Thoracic aorta (tissue), 2 donors: ENCODE results near the gene MRPS22. TPM values are rescaled to one million over a fixed set of nuclear protein-coding genes. Genes with fewer than 3 reads are reported as not detected.

Experiments
- ATAC-seq: fragments of 150-250 bp; one replicate; pipeline ENCODE4 v1.8.0; 2017; ENCODE audit warnings: low read depth; ENCODE audit not compliant: insufficient number of reproducible peaks, low FRiP score
- DNase-seq: peaks from one replicate; pipeline ENCODE4 v3.0.0-alpha.2; 2020; ENCODE audit warnings: low spot score
- H3K27ac ChIP-seq, 2 donors: fragments of 200-600 bp; sonication (generic); 1 replicate in 1 of 2; 2 replicates in 1 of 2; pipeline ENCODE4 v1.5.1; 2016; ENCODE audit warnings: mild to moderate bottlenecking in 2 of 2, moderate library complexity in 2 of 2
- H3K27me3 ChIP-seq: fragments of 200-600 bp; sonication (generic); replicated peaks from 2 replicates; pipeline ENCODE4 v1.6.0; 2016; ENCODE audit warnings: mild to moderate bottlenecking; ENCODE audit not compliant: insufficient read depth
- H3K36me3 ChIP-seq: fragments of 200-600 bp; sonication (generic); one replicate; pipeline ENCODE4 v1.5.1; 2016
- H3K4me1 ChIP-seq, 2 donors: fragments of 200-600 bp; sonication (generic); 1 replicate in 1 of 2; 2 replicates in 1 of 2; pipeline versions ENCODE4 v1.5.1 to v1.6.0; 2016; ENCODE audit warnings: low read depth in 2 of 2, mild to moderate bottlenecking in 1 of 2; ENCODE audit not compliant: control insufficient read depth in 1 of 2
- H3K4me3 ChIP-seq: fragments of 200-600 bp; sonication (generic); 2 replicates; pipeline ENCODE4 v1.5.1; 2016; ENCODE audit warnings: mild to moderate bottlenecking
- H3K9me3 ChIP-seq: fragments of 200-600 bp; sonication (generic); 2 replicates; pipeline ENCODE4 v1.5.1; 2016
- total RNA-seq, 2 donors: library from RNA; depleted of rRNA; stranded (reverse); fragments of >200 nt; gene quantifications; one replicate each; pipeline versions ENCODE4 v1.1.0 to v1.2.3, GENCODE V29; 2016
- TF ChIP-seq, protein P1 (sequence below): fragments of 200-600 bp; sonication (generic); IDR thresholded peaks from one replicate; pipeline ENCODE4 v1.5.1; 2019; ENCODE audit warnings: antibody characterized with exemption

The MRPS22 gene
- total RNA-seq, 2 donors from 2014 or later: 21.3 to 32.2 TPM

DNA sequence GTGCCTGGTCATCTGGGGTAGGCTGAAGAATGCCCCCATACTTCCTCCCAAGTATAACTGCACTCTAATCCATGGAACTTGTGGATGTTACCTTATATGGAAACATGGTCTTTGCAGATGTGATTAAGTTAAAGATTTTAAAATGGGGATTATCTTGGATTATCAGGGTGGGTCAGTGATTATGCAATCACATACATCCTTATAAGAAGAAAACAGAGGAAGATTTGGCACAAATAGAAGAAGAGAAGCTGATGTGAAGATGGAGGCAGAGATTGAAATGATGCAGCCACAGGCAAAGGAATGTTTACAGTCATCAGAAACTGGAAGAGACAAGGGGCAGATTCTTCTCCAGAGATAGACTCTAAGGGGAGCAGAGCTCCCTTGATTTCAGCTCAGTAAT, 1.8 kb upstream of the MRPS22 start:
- H3K36me3 ChIP-seq: peaks cover 5% of the 10 kb centered on the region
- DNase-seq (no peak), ATAC-seq (no peak)
- no peak overlapping the region for H3K4me3 ChIP-seq
- H3K27me3 ChIP-seq: no peaks in the 10 kb centered on the region
- H3K4me1 ChIP-seq: peaks cover 14 to 16% of the 10 kb centered on the region in 2 donors
- TF ChIP-seq, protein P1, sequence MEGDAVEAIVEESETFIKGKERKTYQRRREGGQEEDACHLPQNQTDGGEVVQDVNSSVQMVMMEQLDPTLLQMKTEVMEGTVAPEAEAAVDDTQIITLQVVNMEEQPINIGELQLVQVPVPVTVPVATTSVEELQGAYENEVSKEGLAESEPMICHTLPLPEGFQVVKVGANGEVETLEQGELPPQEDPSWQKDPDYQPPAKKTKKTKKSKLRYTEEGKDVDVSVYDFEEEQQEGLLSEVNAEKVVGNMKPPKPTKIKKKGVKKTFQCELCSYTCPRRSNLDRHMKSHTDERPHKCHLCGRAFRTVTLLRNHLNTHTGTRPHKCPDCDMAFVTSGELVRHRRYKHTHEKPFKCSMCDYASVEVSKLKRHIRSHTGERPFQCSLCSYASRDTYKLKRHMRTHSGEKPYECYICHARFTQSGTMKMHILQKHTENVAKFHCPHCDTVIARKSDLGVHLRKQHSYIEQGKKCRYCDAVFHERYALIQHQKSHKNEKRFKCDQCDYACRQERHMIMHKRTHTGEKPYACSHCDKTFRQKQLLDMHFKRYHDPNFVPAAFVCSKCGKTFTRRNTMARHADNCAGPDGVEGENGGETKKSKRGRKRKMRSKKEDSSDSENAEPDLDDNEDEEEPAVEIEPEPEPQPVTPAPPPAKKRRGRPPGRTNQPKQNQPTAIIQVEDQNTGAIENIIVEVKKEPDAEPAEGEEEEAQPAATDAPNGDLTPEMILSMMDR: no peak
- H3K9me3 ChIP-seq: no peaks in the 10 kb centered on the region
- no peak overlapping the region for H3K27ac ChIP-seq

DNA sequence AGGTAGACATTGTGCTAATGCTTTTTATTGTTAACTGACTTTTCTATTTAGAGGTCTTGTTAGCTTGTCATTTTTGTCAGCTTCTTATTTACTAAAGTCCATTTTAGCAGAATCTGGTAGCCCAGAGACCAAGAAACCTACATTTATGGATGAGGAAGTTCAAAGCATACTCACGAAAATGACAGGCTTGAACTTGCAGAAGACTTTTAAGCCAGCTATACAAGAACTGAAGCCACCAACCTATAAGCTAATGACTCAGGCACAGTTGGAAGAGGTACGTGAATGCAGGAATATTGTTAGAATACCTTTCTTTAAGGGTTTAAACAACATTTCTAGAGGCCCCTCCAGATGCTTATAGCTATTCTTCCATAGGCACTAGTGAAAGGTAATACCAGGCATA, 3.0 kb downstream of the MRPS22 start:
- H3K4me3 ChIP-seq: no peak overlapping the region
- H3K4me1 ChIP-seq: peaks cover 14 to 16% of the 10 kb centered on the region in 2 donors
- H3K36me3 ChIP-seq: peaks cover 30% of the 10 kb centered on the region
- H3K27me3 ChIP-seq: no peaks in the 10 kb centered on the region
- ATAC-seq: no peak
- H3K27ac ChIP-seq: no peak overlapping the region
- DNase-seq: no peak
- no peaks in the 10 kb centered on the region for H3K9me3 ChIP-seq
- TF ChIP-seq, protein P1: no peak

DNA sequence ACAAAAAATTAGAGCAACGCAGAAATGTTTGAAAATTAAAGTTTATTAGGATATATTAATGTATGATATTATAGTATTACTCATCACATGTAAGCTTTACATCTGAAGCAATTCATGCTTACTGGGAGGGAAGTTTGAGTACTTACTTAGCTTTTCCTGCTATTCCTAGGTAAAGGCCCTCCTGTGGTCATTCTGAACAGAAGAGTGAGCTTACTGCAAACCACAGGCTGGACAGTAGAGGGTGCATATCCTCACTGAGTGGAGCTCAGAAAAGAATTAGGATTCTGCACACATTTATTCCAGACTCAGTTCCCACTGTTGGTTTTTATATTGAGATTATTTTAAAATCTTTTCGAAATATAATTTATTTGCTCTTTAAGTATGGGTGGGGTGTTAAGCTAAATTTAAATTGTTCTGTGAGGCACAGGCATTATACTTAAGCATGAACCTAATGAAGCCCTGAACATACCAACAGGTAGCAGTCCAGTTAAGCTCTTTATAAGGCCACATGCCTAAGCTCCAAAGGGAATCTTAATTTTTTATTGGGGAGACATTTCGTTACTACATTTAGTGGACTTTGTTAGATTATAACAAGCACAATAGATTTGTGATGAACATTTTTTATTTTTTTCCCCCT, 10.2 kb downstream of the MRPS22 start:
- Histone ChIP-seq H3K4me1 (no peaks in the 10 kb centered on the region), H3K27ac (no peak overlapping the region), H3K9me3 (no peaks in the 10 kb centered on the region), H3K27me3 (no peaks in the 10 kb centered on the region), H3K36me3 (peaks cover 50% of the 10 kb centered on the region), H3K4me3 (no peak overlapping the region)
- TF ChIP-seq, protein P1: peak; percentile 47
- ATAC-seq: no peak
- no peak for DNase-seq

DNA sequence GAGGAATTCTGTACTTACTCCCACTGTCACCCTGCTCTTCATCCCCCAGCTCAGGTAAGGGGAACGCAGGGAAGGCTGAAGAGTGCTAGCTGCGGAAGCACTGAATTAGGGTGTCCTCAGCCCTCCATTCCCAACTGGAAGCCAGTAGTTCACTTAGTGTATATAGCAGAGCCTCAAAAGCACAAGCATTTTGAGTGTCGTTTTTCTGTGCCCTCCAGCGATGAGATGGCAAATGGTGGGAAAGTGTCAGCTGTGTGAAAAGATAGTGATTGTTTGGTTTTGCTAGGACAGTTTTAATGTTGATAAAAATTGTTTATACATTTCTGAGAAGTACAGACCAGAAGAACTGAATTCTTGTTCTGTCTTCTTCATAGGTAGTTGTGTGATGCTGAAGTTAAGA, 10.8 kb downstream of the MRPS22 start:
- H3K36me3 ChIP-seq: peaks cover 50% of the 10 kb centered on the region
- no peak for ATAC-seq
- no peaks in the 10 kb centered on the region for H3K4me1 ChIP-seq
- no peak overlapping the region for H3K4me3 ChIP-seq
- H3K27me3 ChIP-seq: no peaks in the 10 kb centered on the region
- TF ChIP-seq, protein P1: no peak
- no peaks in the 10 kb centered on the region for H3K9me3 ChIP-seq
- no peak overlapping the region for H3K27ac ChIP-seq
- no peak for DNase-seq

DNA sequence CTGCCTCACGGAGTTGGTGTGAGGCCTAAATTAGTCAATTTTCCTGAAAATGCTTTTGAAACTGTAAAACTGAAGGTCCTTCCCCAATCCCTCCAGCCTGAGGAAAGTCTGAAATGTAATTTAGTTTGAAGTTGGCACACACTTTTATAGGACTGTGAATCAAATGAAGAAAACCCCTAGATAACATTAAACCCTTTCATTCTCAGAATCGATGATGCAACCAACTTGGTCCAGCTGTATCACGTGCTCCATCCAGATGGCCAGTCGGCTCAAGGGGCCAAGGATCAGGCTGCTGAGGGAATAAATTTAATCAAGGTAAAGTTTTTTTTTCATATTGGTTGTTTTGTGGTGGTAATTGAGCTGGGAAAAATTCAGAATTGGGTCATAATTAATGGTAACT, 11.7 kb downstream of the MRPS22 start:
- H3K4me1 ChIP-seq: no peaks in the 10 kb centered on the region
- ATAC-seq (no peak), DNase-seq (no peak)
- no peak overlapping the region for H3K27ac ChIP-seq
- TF ChIP-seq, protein P1: no peak
- H3K4me3 ChIP-seq: no peak overlapping the region
- H3K9me3 ChIP-seq: no peaks in the 10 kb centered on the region
- H3K27me3 ChIP-seq: no peaks in the 10 kb centered on the region
- peaks cover 45% of the 10 kb centered on the region for H3K36me3 ChIP-seq
